ENCODE results near the gene UBE2V1. TPM values are rescaled to one million over a fixed set of nuclear protein-coding genes. Genes with fewer than 3 reads are reported as not detected.

Gene UBE2V1
- total and polyA plus RNA-seq, 2 of the 13 experiments (the other 11 are each of a cell fraction or from before 2014, with no cell fraction given): 81.3 to 132 TPM

- TF ChIP-seq, protein P1, sequence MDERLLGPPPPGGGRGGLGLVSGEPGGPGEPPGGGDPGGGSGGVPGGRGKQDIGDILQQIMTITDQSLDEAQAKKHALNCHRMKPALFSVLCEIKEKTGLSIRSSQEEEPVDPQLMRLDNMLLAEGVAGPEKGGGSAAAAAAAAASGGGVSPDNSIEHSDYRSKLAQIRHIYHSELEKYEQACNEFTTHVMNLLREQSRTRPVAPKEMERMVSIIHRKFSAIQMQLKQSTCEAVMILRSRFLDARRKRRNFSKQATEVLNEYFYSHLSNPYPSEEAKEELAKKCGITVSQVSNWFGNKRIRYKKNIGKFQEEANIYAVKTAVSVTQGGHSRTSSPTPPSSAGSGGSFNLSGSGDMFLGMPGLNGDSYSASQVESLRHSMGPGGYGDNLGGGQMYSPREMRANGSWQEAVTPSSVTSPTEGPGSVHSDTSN (CRISPR knock-in tag; IDR thresholded peaks at IDR 0.05): no peak
- TF ChIP-seq FOXK1 (CRISPR knock-in tag; IDR thresholded peaks at IDR 0.05; ENCODE audit: borderline replicate concordance, low read depth): no peak
- TF ChIP-seq, protein P2, sequence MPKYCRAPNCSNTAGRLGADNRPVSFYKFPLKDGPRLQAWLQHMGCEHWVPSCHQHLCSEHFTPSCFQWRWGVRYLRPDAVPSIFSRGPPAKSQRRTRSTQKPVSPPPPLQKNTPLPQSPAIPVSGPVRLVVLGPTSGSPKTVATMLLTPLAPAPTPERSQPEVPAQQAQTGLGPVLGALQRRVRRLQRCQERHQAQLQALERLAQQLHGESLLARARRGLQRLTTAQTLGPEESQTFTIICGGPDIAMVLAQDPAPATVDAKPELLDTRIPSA (CRISPR knock-in tag; IDR thresholded peaks at IDR 0.05; ENCODE audit: borderline replicate concordance): no peak
- TF ChIP-seq ZNF850 (CRISPR knock-in tag; conservative IDR thresholded peaks at IDR 0.05): no peak
- TF ChIP-seq ZNF816 (CRISPR knock-in tag; IDR thresholded peaks at IDR 0.05; ENCODE audit: borderline replicate concordance): no peak
- no peak for TF ChIP-seq HNF4G (IDR thresholded peaks at IDR 0.05; ENCODE audit: borderline replicate concordance, low read depth, low read length)
- TF ChIP-seq HNF4G (CRISPR knock-in tag; IDR thresholded peaks at IDR 0.05; ENCODE audit: borderline replicate concordance, low read depth): no peak
- TF ChIP-seq FIP1L1 (IDR thresholded peaks at IDR 0.05; ENCODE audit: borderline replicate concordance, insufficient read depth, low read depth, low read length): no peak
- peak; percentile 47; the same call in 1 of the 2 replicates for TF ChIP-seq GATAD2A (CRISPR knock-in tag; IDR thresholded peaks at IDR 0.05)
- TF ChIP-seq JARID2 (CRISPR knock-in tag; IDR thresholded peaks at IDR 0.05; ENCODE audit: insufficient replicate concordance): no peak
- 0 out of 2 replicates have a peak, but pooled peaks have one; percentile 7 for TF ChIP-seq DMAP1 (CRISPR knock-in tag; IDR thresholded peaks at IDR 0.05)
- no peak for TF ChIP-seq GZF1 (CRISPR knock-in tag; IDR thresholded peaks at IDR 0.05)
- TF ChIP-seq, protein P3, sequence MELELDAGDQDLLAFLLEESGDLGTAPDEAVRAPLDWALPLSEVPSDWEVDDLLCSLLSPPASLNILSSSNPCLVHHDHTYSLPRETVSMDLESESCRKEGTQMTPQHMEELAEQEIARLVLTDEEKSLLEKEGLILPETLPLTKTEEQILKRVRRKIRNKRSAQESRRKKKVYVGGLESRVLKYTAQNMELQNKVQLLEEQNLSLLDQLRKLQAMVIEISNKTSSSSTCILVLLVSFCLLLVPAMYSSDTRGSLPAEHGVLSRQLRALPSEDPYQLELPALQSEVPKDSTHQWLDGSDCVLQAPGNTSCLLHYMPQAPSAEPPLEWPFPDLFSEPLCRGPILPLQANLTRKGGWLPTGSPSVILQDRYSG (CRISPR knock-in tag; IDR thresholded peaks at IDR 0.05): no peak
- TF ChIP-seq, protein P4, sequence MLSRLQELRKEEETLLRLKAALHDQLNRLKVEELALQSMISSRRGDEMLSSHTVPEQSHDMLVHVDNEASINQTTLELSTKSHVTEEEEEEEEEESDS (CRISPR knock-in tag; IDR thresholded peaks at IDR 0.05; ENCODE audit: borderline replicate concordance): no peak
- TF ChIP-seq ESRRA (CRISPR knock-in tag; IDR thresholded peaks at IDR 0.05; ENCODE audit: low read depth): no peak
- no peak for TF ChIP-seq HNF1B (CRISPR knock-in tag; IDR thresholded peaks at IDR 0.05)
- no peak for TF ChIP-seq ZNF44 (CRISPR knock-in tag; IDR thresholded peaks at IDR 0.05)
- TF ChIP-seq PHF21A (CRISPR knock-in tag; IDR thresholded peaks at IDR 0.05): 0 out of 2 replicates have a peak, but pooled peaks have one; percentile 1
- TF ChIP-seq CCDC6 (CRISPR knock-in tag; IDR thresholded peaks at IDR 0.05): no peak
- TF ChIP-seq, protein P5, sequence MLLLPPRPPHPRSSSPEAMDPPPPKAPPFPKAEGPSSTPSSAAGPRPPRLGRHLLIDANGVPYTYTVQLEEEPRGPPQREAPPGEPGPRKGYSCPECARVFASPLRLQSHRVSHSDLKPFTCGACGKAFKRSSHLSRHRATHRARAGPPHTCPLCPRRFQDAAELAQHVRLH (CRISPR knock-in tag; IDR thresholded peaks at IDR 0.05; ENCODE audit: borderline replicate concordance, low read depth): no peak
- TF ChIP-seq, protein P6, sequence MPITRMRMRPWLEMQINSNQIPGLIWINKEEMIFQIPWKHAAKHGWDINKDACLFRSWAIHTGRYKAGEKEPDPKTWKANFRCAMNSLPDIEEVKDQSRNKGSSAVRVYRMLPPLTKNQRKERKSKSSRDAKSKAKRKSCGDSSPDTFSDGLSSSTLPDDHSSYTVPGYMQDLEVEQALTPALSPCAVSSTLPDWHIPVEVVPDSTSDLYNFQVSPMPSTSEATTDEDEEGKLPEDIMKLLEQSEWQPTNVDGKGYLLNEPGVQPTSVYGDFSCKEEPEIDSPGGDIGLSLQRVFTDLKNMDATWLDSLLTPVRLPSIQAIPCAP (CRISPR knock-in tag; IDR thresholded peaks at IDR 0.05; ENCODE audit: low read depth): no peak
- TF ChIP-seq ZNF337 (CRISPR knock-in tag; IDR thresholded peaks at IDR 0.05; ENCODE audit: borderline replicate concordance, low read depth): no peak
- no peak for TF ChIP-seq ISL2 (CRISPR knock-in tag; IDR thresholded peaks at IDR 0.05)
- TF ChIP-seq ZNF709 (CRISPR knock-in tag; IDR thresholded peaks at IDR 0.05): 0 out of 2 replicates have a peak, but pooled peaks have one; percentile 46
These were observed 2.6 kb downstream of the UBE2V1 start (continued) for GRCh38 chr20:50110141-50111047.
